HL-60/S4 (cell line): ENCODE measurements around the gene PCGF2.

Experiments
- in situ Hi-C: fragments of 300-500 bp; cut with MboI; formaldehyde crosslinking; loops from 2 replicates; pipeline ENCODE4 v1.14.3; 2022; ENCODE audit warnings: low sequenced_read_pairs

The PCGF2 gene

GRCh38 chr17:38719943-38720641 lies 28.0 kb downstream of the PCGF2 start:
- in situ Hi-C loops = no loop called here

- in situ Hi-C loops = no loop called here
Observed at GRCh38 chr17:38719289-38719942, 28.7 kb downstream of the PCGF2 start.

GRCh38 chr17:38717139-38717745 lies 30.9 kb downstream of the PCGF2 start:
- in situ Hi-C loops = no loop called here

- in situ Hi-C loops = no loop called here
Observed at GRCh38 chr17:38716368-38717005, 31.6 kb downstream of the PCGF2 start.

GRCh38 chr17:38715216-38715943 lies 32.8 kb downstream of the PCGF2 start:
- in situ Hi-C loops = no loop called here

- in situ Hi-C loops = no loop called here
Observed at GRCh38 chr17:38713456-38714075, 34.6 kb downstream of the PCGF2 start.

- in situ Hi-C loops = no loop called here
Observed at GRCh38 chr17:38712593-38712992, 35.5 kb downstream of the PCGF2 start.

GRCh38 chr17:38711792-38712571 lies 36.2 kb downstream of the PCGF2 start:
- in situ Hi-C loops = no loop called here

GRCh38 chr17:38710985-38711384 lies 37.2 kb downstream of the PCGF2 start:
- in situ Hi-C loops = no loop called here

- in situ Hi-C loops = no loop called here
Observed at GRCh38 chr17:38710604-38710962, 37.6 kb downstream of the PCGF2 start.

GRCh38 chr17:38709864-38710603 lies 38.1 kb downstream of the PCGF2 start:
- in situ Hi-C loops = no loop called here

GRCh38 chr17:38709104-38709820 lies 38.9 kb downstream of the PCGF2 start:
- in situ Hi-C loops = no loop called here

GRCh38 chr17:38707678-38708351 lies 40.3 kb downstream of the PCGF2 start:
- in situ Hi-C loops = no loop called here

GRCh38 chr17:38706505-38707216 lies 41.5 kb downstream of the PCGF2 start:
- in situ Hi-C loops = no loop called here

GRCh38 chr17:38705803-38706504 lies 42.2 kb downstream of the PCGF2 start:
- in situ Hi-C loops = no loop called here

- in situ Hi-C loops = no loop called here
Observed at GRCh38 chr17:38705523-38705802, 42.7 kb downstream of the PCGF2 start.
